Measurements from ENCODE around the gene CCNI.
"Not testable (repeated sequence)": the region's sequence is repeated elsewhere in the genome, so short reads cannot be mapped to it uniquely, and the experiment has no call there.

Gene CCNI

DNA sequence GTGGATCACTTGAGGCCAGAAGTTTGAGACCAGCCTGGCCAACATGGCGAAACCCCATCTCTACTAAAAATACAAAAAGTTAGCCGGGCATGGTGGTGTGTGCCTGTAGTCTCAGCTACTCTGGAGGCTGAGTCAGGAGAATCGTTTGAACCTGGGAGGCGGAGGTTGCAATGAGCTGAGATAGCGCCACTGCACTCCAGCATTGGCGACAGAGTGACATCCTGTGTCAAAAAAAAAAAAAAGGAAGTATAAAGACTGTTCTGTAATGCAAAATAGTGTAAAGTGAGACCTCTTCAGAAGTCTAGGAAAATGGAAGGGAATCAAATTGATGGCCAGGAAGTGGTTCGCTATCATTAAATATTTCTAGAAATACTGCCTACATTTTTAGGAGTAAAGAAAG, 5.0 kb upstream of the CCNI start:
- not testable (repeated sequence) for H3K27me3 ChIP-seq (ENCODE audit: control insufficient read depth, insufficient read depth, low read length); H3K9ac ChIP-seq (ENCODE audit: low read length); H3K27ac ChIP-seq (ENCODE audit: low read depth, low read length); H3K4me1 ChIP-seq (ENCODE audit: control insufficient read depth, insufficient read depth, low read length); H3K4me3 ChIP-seq (ENCODE audit: low read depth, low read length); H3K9me3 ChIP-seq (ENCODE audit: control insufficient read depth, insufficient read depth, low read depth, low read length); H3K36me3 ChIP-seq (ENCODE audit: control insufficient read depth, insufficient read depth, low read length)

DNA sequence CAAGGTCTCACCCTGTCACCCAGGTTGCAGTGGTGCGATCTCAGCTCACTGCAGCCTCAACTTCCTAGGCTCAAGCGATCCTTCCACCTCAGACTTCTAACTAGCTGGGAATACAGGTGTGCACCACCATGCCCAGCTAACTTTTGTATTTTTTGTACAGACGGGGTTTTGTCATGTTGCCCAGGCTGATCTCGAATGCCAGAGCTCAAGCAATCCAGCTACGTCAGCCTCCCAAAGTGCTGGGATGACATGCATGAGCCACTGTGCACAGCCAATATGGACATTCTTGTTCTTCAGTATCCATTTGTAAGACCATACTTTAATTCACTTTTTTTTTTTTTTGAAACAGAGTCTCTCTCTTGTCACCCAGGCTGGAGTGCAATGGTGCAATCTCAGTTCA, 3.5 kb upstream of the CCNI start:
- Histone ChIP-seq H3K27me3 (ENCODE audit: control insufficient read depth, insufficient read depth, low read length) (no peaks in the 10 kb centered on the region), H3K4me3 (ENCODE audit: low read depth, low read length) (no peak overlapping the region), H3K4me1 (ENCODE audit: control insufficient read depth, insufficient read depth, low read length) (0 out of 2 replicates have a peak, but pooled peaks cover 5% of the 10 kb centered on the region), H3K36me3 (ENCODE audit: control insufficient read depth, insufficient read depth, low read length) (no peaks in the 10 kb centered on the region), H3K9ac (ENCODE audit: low read length) (no peak overlapping the region), H3K9me3 (ENCODE audit: control insufficient read depth, insufficient read depth, low read depth, low read length) (no peaks in the 10 kb centered on the region), H3K27ac (ENCODE audit: low read depth, low read length) (no peak overlapping the region)

DNA sequence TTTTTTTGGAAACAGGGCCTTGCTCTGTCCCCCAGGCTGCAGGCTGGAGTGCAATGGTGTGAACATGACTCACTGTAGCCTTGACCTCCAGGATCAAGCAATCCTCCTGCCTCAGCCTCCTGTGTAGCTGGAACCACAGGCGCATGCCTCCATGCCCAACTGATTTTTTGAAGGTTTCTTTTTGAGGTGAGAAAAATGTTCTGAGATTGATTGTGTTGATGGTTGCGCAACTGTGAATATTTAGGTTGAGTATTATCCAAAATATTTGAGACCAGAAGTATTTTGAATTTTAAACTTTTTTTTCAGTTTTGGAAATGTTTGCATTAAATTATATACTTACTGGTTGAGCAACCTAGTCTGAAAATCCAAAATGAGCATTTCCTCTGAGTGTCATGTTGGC, 2.6 kb upstream of the CCNI start:
- Histone ChIP-seq H3K27me3 (ENCODE audit: control insufficient read depth, insufficient read depth, low read length) (no peaks in the 10 kb centered on the region), H3K4me3 (ENCODE audit: low read depth, low read length) (no peak overlapping the region), H3K4me1 (ENCODE audit: control insufficient read depth, insufficient read depth, low read length) (peaks cover 11% of the 10 kb centered on the region; the same call in 1 of the 2 replicates), H3K9me3 (ENCODE audit: control insufficient read depth, insufficient read depth, low read depth, low read length) (no peaks in the 10 kb centered on the region), H3K36me3 (ENCODE audit: control insufficient read depth, insufficient read depth, low read length) (no peaks in the 10 kb centered on the region), H3K9ac (ENCODE audit: low read length) (no peak overlapping the region), H3K27ac (ENCODE audit: low read depth, low read length) (no peak overlapping the region)

DNA sequence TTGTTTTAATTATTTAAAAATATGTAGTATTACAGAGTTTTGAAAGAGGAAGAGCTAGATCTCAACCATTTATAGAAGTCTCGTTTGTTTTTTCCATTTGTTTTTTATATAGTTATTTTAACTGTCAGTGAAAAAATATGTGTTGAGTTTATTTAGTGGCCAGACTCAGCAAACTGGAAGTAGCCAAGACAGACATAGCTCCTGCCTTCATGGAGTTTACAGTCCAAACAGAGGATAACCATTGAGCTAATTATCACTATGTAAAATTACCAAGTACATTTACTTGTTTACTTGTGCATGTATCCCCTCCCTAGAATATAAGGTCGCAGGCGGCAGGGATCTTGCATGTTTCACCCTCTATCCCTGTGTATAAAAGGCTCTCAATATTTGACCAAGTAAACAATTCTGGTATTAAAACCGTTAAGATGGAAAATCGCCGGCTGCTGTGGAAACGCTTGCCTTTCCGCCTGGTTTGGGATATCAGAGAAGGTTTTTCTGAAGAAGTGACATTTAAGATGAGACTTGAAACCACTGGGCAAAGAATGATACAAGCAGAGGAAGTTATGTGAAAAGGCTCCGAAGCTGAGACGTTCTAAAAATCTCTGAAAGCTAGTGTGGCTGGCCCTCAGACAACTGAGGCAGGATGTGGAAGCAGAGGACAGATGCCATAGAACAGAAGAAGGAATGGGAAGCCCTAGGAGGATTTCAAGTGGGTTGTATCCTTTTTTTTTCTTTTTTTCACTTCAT, 1.3 kb upstream of the CCNI start:
- no peak overlapping the region for H3K27ac ChIP-seq (ENCODE audit: low read depth, low read length)
- no peak overlapping the region for H3K9ac ChIP-seq (ENCODE audit: low read length)
- peak overlapping the region; percentile 92 for H3K4me3 ChIP-seq (ENCODE audit: low read depth, low read length)
- H3K27me3 ChIP-seq (ENCODE audit: control insufficient read depth, insufficient read depth, low read length): no peaks in the 10 kb centered on the region
- no peaks in the 10 kb centered on the region for H3K9me3 ChIP-seq (ENCODE audit: control insufficient read depth, insufficient read depth, low read depth, low read length)
- peaks cover 15% of the 10 kb centered on the region; the same call in 1 of the 2 replicates for H3K4me1 ChIP-seq (ENCODE audit: control insufficient read depth, insufficient read depth, low read length)
- no peaks in the 10 kb centered on the region for H3K36me3 ChIP-seq (ENCODE audit: control insufficient read depth, insufficient read depth, low read length)

DNA sequence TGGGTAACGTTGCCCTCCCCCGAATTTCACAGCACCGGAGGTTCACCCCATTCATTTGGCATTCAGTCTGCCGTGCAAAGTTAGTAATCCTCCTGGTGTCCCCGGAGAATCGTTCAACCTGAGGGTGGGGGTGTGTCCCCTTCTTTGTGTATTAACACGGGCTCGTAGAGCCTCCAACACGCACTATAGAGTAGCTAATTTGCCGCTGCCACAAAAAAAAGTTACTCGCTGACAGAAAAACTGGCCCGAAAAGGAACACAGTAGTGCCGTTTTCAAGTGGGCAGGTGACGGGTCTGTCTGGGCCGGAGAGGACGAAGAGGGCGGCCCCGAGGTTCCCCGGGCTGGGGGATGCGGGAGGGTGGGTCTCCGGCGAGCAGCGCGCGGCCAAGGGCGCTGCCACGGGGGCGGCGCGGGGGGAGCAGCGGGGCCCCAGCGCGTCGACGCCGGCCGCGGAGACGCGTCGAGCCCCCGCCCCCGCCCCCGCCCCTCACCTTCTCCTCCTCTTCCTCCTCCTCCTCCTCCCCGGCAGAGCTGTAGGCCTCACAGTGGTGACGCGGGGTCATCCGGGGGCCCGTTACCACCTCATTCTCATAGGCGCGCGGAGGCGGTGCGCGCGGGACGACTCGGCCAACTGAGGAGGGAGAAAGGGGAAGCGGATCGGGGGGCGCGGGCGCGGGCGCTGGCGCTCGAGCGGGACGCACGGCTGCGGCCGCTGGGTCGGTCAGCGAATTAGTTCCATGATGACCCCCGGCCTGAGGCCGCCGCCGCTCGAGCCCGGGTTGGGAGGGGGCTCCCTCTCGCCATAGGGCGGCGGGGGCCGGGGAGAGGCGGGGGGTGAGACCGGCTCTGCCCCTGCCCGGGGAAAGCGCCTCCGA, 571 bp downstream of the CCNI start:
- H3K27me3 ChIP-seq (ENCODE audit: control insufficient read depth, insufficient read depth, low read length): no peaks in the 10 kb centered on the region
- H3K4me3 ChIP-seq (ENCODE audit: low read depth, low read length): peak overlapping the region; percentile 92
- H3K9ac ChIP-seq (ENCODE audit: low read length): peak overlapping the region; percentile 98
- peak overlapping the region; percentile 99 for H3K27ac ChIP-seq (ENCODE audit: low read depth, low read length)
- no peaks in the 10 kb centered on the region for H3K9me3 ChIP-seq (ENCODE audit: control insufficient read depth, insufficient read depth, low read depth, low read length)
- no peaks in the 10 kb centered on the region for H3K36me3 ChIP-seq (ENCODE audit: control insufficient read depth, insufficient read depth, low read length)
- H3K4me1 ChIP-seq (ENCODE audit: control insufficient read depth, insufficient read depth, low read length): peaks cover 15% of the 10 kb centered on the region; the same call in 1 of the 2 replicates

DNA sequence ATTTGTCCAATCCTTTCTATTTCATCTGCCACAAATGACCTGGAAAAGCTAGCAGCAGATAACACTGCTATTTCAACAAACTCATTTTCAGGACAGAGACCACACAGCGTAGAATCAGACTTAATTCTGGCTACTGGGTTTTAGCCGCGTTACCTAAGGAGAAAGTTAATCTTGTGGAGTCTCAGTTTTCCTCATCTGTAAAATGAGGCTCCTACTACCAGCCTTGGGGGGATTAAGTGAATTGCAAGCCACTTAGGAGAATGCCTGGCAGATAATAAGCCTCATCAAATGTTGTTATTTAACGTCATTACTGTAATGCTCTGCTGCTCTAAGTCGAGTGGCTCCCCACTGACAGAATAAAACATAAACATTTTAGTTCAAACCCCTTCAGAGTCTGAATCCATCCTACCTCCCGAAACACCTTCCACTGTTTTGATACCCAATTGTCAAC, 1.4 kb downstream of the CCNI start:
- Histone ChIP-seq H3K27ac (ENCODE audit: low read depth, low read length) (no peak overlapping the region), H3K9ac (ENCODE audit: low read length) (peak overlapping the region; percentile 55), H3K4me3 (ENCODE audit: low read depth, low read length) (peak overlapping the region; percentile 92), H3K27me3 (ENCODE audit: control insufficient read depth, insufficient read depth, low read length) (no peaks in the 10 kb centered on the region), H3K36me3 (ENCODE audit: control insufficient read depth, insufficient read depth, low read length) (no peaks in the 10 kb centered on the region), H3K9me3 (ENCODE audit: control insufficient read depth, insufficient read depth, low read depth, low read length) (no peaks in the 10 kb centered on the region), H3K4me1 (ENCODE audit: control insufficient read depth, insufficient read depth, low read length) (peaks cover 15% of the 10 kb centered on the region; the same call in 1 of the 2 replicates)

DNA sequence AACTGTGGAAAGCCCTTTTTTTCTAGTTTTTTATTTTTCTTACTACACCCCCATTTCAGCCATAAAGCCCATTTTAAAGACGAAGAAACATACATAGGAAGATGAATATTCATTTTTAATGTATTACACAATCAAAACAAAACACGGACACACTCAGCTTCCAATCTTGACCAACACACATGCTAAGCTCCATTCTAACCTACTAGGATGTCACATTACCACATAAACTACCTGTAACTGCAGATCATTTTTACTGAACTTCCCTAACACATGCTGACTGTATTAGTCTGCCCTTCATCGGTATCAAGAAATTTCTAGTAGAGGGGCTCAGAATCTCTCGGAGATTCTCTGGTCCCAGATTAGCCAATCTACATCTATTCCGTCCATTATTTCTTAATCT, 1.8 kb downstream of the CCNI start:
- Histone ChIP-seq H3K9me3 (ENCODE audit: control insufficient read depth, insufficient read depth, low read depth, low read length) (no peaks in the 10 kb centered on the region), H3K27ac (ENCODE audit: low read depth, low read length) (no peak overlapping the region)

DNA sequence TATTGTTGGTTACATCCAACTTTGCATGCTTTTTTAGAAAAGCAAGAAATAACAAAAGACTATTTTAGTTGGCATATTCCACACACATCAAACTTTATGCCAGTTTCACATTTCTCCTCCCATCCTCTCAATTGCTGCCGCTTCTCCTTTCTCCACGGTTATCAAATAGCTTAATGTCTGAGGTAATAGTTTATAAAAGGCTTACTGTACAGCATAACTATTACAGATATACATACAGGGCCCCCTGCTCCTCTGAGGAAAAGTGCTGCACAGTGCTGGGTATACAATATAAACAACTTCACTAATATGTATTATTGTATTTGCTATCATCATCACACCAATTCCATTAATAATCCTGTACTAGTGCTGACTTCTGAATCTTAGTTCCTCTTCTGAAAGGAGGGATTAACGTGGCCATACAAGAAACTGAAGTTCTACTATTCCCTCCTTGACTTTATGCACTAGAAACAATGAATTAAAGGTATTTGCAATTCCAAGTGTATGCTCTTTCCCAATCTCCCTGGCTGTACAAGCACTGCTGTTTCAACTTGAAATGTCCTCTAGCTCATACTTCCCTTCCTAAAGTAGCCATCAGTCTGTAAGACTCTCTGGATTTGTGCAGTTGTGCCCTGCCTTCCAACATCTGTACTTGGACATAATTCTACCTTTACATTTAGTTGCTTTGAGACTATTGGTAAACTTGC, 2.5 kb downstream of the CCNI start:
- H3K27ac ChIP-seq (ENCODE audit: low read depth, low read length): no peak overlapping the region

More for the DNA sequence above, 1.8 kb downstream of the CCNI start:
- Histone ChIP-seq H3K4me1 (ENCODE audit: control insufficient read depth, insufficient read depth, low read length) (peaks cover 15% of the 10 kb centered on the region; the same call in 1 of the 2 replicates), H3K4me3 (ENCODE audit: low read depth, low read length) (peak overlapping the region; percentile 92), H3K27me3 (ENCODE audit: control insufficient read depth, insufficient read depth, low read length) (no peaks in the 10 kb centered on the region), H3K36me3 (ENCODE audit: control insufficient read depth, insufficient read depth, low read length) (no peaks in the 10 kb centered on the region), H3K9ac (ENCODE audit: low read length) (peak overlapping the region; percentile 55)

DNA sequence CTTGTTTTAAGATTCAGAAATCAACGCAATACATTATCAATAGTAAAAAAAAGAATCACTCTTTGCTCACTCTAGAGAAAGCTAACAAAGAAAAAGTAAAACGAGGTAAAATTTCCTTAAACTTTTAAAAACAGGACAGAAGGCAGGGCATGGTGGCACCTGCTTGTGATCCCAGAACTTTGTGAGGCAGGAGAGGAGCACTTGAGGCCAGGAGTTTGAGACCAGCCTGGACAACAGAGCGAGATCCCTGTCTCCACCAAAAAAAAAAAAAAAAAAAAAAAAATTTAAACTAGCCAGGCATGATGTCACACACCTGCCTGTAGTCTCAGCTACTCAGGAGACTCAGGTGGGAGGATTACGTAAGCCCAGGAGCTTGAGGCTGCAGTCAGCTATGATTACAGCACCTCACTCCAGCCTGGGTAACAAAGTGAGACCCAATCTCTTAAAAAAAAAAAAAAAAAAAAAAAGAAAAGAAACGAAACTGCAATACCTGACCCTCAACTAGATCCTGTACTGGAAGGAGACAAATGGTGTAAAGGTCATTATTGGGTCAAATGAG, 3.5 kb downstream of the CCNI start:
- no peaks in the 10 kb centered on the region for H3K27me3 ChIP-seq (ENCODE audit: control insufficient read depth, insufficient read depth, low read length)
- no peak overlapping the region for H3K9ac ChIP-seq (ENCODE audit: low read length)
- H3K4me1 ChIP-seq (ENCODE audit: control insufficient read depth, insufficient read depth, low read length): peaks cover 15% of the 10 kb centered on the region; the same call in 1 of the 2 replicates
- no peak overlapping the region for H3K4me3 ChIP-seq (ENCODE audit: low read depth, low read length)
- no peaks in the 10 kb centered on the region; the same call in 1 of the 2 replicates for H3K36me3 ChIP-seq (ENCODE audit: control insufficient read depth, insufficient read depth, low read length)
- H3K9me3 ChIP-seq (ENCODE audit: control insufficient read depth, insufficient read depth, low read depth, low read length): no peaks in the 10 kb centered on the region
- no peak overlapping the region for H3K27ac ChIP-seq (ENCODE audit: low read depth, low read length)

More for the DNA sequence above, 2.5 kb downstream of the CCNI start:
- Histone ChIP-seq H3K9ac (ENCODE audit: low read length) (no peak overlapping the region), H3K4me3 (ENCODE audit: low read depth, low read length) (peak overlapping the region; percentile 92), H3K4me1 (ENCODE audit: control insufficient read depth, insufficient read depth, low read length) (peaks cover 15% of the 10 kb centered on the region; the same call in 1 of the 2 replicates), H3K36me3 (ENCODE audit: control insufficient read depth, insufficient read depth, low read length) (no peaks in the 10 kb centered on the region), H3K27me3 (ENCODE audit: control insufficient read depth, insufficient read depth, low read length) (no peaks in the 10 kb centered on the region), H3K9me3 (ENCODE audit: control insufficient read depth, insufficient read depth, low read depth, low read length) (no peaks in the 10 kb centered on the region)

DNA sequence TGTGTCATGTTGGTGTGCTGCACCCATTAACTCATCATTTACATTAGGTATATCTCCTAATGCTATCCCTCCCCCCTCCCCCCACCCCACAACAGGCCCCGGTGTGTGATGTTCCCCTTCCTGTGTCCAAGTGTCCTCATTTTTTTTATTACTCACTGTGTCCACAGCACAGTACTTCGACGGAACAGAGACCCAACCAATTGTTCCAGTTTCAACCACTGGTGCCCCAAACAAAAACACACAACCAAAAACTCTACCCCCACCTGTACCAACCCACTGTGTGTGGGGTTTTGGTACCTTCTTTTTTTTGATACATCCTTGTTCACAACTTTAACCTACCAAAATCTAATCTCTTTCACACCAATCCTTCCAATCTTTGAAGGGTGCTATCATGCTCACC, 6.3 kb downstream of the CCNI start:
- not testable (repeated sequence) for H3K27ac ChIP-seq (ENCODE audit: low read depth, low read length); H3K9ac ChIP-seq (ENCODE audit: low read length); H3K27me3 ChIP-seq (ENCODE audit: control insufficient read depth, insufficient read depth, low read length); H3K4me3 ChIP-seq (ENCODE audit: low read depth, low read length); H3K9me3 ChIP-seq (ENCODE audit: control insufficient read depth, insufficient read depth, low read depth, low read length)
- Histone ChIP-seq H3K4me1 (ENCODE audit: control insufficient read depth, insufficient read depth, low read length) (peaks cover 13% of the 10 kb centered on the region; the same call in 1 of the 2 replicates), H3K36me3 (ENCODE audit: control insufficient read depth, insufficient read depth, low read length) (peaks cover 20% of the 10 kb centered on the region)
